NCI-H2196 (cell line): ENCODE results near the gene TMPRSS2.

Experiments used
- DNase-seq: peaks from one replicate; lab custom pipeline; 2025; ENCODE audit not compliant: unreplicated experiment; lab: John Stamatoyannopoulos, UW

The TMPRSS2 gene

GRCh38 chr21:41507521-41508414 lies at the start of gene TMPRSS2:
Gene TMPRSS2, minus strand, starts transcription at chr21:41508158. Its CDS starts 10,025 bp downstream, at chr21:41498133.
- peak; percentile 35 for DNase-seq

DNA sequence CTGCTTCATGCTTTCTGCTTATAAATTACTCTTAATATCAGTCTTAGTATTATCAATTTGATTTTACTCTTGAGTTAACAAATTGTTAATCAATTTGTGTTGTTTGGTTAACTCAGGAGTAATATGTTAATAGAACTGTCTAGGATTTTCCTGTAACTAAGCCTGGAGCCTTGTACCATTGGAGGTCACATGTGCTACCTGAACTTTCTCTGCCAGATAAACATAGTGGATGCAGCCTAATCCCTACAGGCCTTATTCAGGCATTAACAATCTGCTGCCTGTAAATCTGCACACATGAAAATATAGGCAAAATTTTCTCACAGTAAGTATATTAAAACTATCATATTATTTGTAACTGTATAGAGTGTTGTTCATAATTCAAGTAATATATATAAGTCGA lies 47.1 kb upstream of the TMPRSS2 start:
- no peak for DNase-seq

GRCh38 chr21:41552254-41552653 lies 44.3 kb upstream of the TMPRSS2 start:
- DNase-seq = no peak

- no peak for DNase-seq
These were observed 40.8 kb upstream of the TMPRSS2 start for GRCh38 chr21:41548781-41549180.

DNA sequence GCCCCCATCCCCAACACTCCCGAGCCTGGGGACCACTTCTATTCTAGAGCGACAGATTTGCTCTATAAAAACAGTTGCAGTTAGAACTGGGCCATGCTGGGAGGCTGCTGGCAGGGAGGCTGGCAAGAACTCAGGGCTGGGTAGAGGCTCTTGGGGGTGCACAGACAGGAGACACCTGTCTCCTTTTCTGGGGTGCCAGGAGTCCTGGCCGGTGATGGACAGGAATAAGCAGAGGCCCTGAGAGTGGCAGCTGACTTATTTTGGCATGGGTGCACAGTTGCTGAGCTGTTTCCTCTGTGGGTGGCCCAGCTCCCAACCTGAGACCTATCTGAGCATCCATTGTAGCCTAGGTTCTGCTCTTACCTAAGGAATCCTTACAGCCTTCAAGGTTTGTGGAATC lies 39.2 kb upstream of the TMPRSS2 start:
- no peak for DNase-seq

DNA sequence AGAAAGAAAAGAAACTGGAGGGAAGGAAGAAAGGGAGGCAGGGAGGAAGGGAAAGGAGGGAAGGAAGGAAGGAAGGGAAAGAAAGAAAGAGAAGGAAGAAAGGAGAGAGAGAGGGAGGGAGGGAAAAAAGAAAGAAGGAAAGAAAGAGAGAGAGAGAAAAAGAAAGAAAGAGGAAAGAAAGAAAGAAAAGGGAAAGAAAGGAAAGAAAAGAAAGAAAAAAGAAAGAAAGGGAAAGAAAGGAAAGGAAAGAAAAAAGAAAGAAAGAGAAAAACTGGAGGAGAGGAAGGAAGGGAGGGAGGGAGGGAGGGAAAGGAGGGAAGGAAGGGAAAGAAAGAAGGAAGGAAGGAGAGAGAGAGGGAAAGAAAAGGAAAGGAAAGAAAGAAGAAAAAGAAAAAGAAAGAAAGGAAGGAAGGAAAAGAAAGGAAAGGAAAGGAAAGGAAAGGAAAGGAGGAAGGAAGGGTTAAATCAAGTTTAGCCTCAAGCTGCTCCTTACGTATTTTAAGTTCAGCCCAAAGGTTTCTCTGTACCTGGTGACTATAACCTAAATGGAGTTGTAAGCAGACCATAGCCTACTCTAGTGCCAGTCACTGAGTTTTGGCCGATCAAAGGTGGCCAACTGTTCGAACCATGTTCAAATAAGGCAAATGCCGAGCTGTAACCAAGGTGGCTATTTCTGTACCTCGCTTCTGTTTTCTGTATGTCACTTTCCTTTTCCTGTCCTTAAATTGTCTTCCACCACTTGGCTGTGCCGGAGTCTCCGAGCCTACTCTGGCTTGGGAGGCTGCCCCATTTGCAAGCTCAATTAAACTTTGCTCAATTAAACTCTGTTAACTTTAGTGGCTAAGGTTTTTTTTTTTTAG lies 37.8 kb upstream of the TMPRSS2 start:
- no peak for DNase-seq

- DNase-seq = no peak
These were observed 34.8 kb upstream of the TMPRSS2 start for GRCh38 chr21:41542727-41543126.

- DNase-seq = no peak
These were observed 29.4 kb upstream of the TMPRSS2 start for GRCh38 chr21:41537356-41537755.

DNA sequence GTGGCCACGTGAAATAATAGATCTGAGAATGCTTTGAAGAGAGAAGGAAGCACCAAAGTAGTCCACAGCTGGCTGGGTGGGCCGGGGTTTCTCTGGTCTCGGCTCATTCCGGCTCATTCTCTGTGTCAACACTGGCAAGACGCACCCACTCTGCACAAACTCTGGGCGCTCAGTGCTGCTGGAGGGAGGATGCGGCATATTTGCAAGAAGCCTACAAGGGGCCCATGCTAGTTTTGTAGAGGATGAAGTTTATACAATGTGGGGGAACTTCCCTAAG lies 28.8 kb upstream of the TMPRSS2 start:
- DNase-seq = no peak

GRCh38 chr21:41536076-41536826 lies 28.3 kb upstream of the TMPRSS2 start:
- no peak for DNase-seq

GRCh38 chr21:41530366-41530765 lies 22.4 kb upstream of the TMPRSS2 start:
- no peak for DNase-seq

- no peak for DNase-seq
These were observed 21.8 kb upstream of the TMPRSS2 start for GRCh38 chr21:41529769-41530168.

GRCh38 chr21:41526478-41527087 lies 18.6 kb upstream of the TMPRSS2 start:
- no peak for DNase-seq

DNA sequence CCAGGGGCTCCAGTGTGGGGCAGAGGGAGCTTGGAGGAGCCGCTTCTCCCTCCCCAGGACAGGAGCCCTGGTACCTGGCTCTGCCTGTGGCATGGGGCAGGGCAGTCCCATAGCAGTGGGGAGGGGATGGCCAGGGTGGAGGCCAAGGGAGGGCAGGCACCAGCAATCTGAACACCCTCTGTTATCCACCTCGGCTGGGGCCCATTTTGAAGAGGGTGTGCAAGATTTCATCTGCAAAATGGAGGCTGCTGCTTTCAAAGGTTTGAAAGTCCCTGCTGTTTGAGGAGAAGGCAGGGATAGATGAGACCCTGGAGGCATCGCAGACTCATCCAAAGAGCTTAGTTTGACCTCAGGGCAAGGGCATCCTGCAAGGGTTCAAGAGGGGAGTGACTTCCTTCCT lies 15.2 kb upstream of the TMPRSS2 start:
- DNase-seq = no peak

DNA sequence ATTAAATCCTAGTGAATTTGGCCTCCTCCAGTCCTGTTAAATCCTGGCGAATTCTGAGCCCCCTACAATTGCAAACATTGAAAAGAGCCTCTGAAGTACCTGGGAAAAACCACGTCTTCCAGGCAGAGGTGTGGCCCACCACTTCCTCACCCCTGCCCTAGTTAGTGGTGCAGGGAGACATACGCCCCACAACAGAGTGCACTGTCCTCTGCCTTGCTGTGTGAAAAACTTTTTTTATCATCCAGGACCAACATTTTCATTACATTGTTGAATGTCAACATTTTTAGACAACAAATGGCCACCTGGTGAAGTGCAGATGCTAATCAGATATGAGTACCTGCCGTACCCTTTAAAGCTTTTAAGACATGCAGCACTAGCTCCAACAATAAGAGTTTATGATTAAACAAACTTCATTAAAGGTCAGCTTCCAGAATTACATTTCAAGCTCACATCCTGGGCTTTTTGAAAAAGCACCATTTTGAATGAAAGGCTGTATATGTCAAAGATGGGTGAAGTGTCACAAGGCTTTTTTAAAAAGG lies 13.6 kb upstream of the TMPRSS2 start:
- DNase-seq = no peak

GRCh38 chr21:41520560-41521442 lies 12.8 kb upstream of the TMPRSS2 start:
- DNase-seq = no peak

- DNase-seq = no peak
These were observed 12.0 kb upstream of the TMPRSS2 start for GRCh38 chr21:41519806-41520559.

DNA sequence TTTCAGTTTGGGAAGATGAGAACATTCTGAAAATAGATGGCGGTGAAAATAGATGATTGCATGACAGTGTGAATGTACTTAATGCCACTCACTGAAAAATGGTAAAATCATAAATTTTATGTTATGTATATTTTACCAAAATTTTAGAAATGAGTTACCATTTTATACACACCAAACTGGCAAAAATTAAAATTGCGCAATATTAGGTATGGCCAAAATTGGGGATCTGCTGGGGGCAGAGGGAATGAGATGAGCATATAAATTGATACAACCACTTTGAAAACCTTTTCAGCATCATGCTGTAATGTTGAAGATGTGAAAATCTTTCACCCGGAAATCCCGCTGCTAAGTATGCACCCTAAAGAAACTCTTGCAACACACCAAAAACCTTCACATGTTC lies 10.8 kb upstream of the TMPRSS2 start:
- DNase-seq = no peak

- DNase-seq = no peak
These were observed 3.9 kb upstream of the TMPRSS2 start for GRCh38 chr21:41511858-41512257.
